DMS79 treated with DMSO at 0.1 percent for 48 hours (cell line): ENCODE results near the gene CHST12.
"Not testable (repeated sequence)": the region's sequence is repeated elsewhere in the genome, so short reads cannot be mapped to it uniquely, and the experiment has no call there.

Experiments
- DNase-seq: peaks from one replicate; lab custom pipeline; 2025; lab: John Stamatoyannopoulos, UW

CHST12 gene

DNA sequence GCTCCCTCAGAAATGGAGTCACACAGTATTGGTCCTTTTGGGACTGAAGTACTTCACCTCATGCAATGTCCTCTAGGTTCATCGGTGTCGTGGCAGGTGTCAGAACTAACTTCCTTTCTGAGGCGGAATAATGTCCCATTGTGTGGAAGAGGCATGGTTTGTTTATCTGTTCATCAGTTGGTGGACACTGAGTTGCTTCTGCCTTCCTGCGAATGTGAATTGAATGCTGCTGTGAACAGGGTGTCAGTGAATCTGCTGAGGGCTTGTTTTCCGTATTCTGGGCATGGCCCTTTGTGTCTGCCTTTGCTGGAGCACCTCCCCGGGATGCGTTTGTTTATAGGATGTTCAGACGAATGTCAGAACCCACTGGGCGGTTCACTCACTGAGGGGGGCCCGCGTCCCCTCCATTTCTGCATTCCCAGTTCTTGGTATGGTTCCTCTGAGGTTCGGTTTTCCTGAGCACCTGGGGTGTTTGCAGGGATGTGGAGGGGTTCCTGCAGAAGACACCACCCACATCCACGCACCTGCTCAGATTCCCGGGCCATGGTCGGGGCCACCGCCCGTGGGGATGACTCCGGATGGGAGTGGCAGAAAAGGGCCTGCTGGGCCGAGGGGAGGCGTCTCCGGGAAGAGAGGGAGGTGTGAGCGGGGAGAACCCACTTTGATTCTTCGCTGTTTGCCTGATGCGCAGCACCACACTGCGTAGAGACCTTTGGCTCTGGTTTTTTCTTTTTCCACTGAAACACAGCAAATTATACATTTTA is 33.1 kb downstream of the CHST12 start:
- no peak for DNase-seq

DNA sequence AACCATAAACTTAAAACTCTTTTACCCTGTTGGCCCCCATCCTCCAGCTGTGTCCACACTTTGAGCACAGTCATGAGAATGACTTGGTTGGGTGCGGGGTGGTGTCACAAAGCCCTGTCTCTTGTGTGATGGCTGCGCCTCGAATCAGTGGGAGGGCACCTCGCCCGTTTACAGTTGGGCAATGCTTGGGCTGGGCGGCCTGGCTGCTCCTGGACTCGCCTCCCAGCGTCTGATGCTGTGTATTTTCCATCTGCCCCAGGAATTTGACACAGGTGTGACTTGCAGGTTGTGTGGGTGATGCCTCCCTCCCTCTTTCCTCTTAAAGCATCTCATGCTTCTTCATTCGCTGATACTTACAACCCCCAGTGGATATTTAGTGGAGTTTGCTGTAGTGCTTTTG is 33.7 kb downstream of the CHST12 start:
- no peak for DNase-seq

DNA sequence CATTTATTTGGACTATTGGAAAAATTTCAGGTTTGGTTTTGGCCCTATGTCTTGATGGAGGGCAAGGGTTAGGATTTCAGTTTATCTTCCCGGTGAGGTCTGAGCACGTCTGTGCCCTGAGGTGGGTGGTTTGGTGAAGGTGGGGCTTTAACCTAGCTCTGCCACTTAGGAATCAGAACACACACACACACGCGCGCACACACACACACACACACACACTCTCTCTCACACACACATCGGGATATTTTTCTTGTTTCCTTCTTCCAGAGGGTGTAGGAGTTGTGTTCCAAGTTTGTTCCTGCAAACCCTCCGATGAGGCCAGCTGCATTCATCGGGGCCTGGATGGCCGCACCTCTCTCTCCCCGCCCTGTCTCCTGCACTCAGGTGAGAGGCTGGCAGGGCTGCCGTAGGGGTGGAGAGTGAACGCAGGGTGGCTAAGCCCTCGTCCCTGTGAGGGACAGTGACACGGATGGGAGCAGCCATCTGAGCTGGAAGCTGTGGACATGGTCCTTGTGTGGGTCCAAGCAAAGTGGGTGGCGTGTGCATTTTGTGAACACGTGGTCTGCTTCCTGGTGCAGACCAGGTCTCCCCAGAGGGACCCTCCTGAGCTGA is 34.2 kb downstream of the CHST12 start:
- DNase-seq = no peak

DNA sequence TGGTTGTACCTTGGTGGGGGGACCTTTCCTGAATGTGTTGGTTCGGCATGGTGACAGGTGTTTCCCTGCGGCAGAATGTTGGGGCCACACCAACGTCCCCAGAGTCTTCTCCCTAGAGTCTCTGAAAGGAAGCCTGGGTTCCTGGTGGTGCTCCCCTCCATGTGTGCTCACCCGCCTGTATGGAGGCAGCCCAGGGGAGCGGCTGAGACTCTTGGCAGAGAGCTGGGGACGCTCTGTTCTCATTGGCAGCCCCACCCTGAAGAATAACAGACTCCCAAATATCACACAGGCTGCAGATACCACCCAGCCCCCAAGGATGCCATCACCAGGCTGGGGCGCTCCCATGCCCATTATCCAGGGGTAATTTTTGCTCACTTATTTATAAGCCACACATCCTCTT is 34.8 kb downstream of the CHST12 start:
- no peak for DNase-seq

DNA sequence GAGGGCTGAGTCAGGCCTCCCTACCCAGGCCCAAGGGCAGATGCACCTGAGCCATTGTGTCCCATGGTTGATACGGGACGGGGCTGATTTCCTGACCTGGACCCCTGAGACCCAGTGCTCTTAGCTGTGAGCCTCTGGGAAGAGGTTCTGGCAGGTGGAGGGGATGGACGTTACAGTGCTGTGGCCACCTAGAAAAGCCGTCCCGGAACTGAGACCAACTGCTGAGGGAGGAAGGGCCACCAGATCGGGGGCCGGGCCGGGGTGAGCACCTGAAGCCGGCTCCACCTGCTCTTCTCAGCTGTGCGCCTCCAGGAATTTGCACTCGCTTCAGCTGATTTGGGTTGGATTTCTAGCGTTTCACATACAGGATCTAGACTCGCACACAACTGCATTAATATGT is 35.4 kb downstream of the CHST12 start:
- DNase-seq = no peak

DNA sequence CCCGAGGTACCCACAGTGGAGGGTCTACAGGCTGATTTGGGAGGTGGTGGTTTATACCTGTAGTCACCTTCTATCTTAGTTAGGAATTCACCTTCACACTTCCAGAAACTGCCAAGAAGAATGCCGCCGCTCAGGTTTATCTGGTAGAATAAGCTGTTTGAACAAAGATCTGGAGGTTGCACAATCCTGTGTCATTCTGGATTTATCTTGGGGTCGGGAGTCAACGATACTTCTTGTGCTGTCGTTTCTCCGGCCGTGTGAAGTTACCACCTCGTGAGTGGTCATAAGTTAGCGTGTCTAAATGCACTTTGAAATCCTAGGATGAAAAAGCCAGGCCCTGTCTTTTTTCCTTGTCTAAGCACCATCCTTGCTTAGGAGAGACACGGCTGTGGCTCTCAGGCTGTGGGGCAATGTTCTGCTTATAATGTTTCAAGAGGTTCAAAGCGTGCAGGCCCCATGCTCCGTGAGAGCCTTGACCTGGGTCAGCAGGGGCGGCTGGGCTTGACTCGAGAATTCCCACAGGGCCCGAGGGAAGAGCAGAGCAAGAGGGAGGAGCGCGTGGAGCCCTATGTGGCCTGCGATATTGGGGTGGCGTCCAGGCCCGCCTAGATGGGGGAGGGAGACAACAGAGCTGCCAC is 37.3 kb downstream of the CHST12 start:
- DNase-seq = no peak

DNA sequence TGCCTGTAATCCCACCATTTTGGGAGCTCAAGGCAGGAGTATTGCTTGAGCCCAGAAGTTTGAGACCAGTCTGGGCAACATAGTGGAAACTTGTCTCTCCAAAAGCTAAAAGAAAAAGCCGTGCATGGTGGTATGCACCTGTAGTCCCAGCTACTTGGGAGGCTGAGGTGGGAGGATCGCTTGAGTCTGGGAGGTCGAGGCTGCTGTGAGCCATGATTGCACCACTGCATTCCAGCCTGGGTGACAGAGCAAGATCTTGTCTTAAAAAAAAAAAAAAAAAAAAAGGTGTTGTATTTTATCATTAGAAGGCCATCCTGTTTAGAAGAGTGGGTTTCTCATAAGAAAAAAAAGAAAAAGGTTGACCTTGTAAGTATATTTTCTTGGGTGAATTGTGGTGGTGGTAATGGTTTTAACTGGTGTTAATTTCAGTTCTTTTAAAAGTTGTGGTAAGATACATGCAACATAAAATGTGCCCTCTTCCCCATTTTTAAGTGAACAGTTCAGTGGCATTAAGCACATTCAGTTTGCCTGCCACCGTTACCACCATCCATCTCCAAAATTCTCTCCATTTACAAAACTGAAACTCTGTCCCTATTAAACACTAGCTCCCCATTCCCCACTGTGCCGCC is 38.1 kb downstream of the CHST12 start:
- no peak for DNase-seq

DNA sequence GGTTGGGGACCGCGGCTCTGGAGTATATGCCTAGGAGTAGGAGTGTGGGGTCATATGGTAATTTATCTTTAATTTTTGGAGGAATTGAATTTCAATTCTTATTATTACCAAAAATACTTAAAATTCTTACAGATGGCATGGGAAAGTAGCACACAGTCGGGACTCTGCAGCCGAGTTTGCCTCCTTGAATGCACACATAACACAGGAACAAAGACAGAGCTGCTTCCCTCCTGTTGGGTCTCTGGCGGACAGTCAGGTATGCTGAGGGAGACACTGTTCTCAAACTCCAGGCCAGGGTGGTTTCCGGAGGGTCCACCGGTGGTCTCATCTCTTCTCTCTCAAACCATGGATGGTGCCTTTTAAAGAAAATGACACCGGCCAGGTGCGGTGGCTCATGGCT is 40.1 kb downstream of the CHST12 start:
- DNase-seq = no peak

DNA sequence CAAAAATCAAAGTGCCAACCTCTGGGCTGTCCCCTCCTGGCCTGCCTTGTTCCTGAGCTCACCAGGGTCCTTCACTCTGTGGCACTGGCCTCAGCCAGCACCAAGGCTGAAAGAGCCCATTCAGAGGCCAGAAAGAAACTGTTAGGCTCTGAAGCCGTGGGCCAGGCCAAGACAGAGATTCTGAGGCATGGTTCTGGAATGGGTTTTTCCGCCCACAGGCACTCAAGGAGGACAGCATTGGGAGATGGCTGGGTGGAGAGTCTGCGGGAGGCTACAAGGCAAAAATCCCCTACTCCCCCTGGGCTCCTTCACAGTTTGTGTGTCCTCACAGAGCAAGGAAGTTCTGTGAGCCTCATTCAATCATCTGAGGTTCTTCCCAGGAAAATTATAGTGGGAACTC is 41.1 kb downstream of the CHST12 start:
- DNase-seq = no peak

DNA sequence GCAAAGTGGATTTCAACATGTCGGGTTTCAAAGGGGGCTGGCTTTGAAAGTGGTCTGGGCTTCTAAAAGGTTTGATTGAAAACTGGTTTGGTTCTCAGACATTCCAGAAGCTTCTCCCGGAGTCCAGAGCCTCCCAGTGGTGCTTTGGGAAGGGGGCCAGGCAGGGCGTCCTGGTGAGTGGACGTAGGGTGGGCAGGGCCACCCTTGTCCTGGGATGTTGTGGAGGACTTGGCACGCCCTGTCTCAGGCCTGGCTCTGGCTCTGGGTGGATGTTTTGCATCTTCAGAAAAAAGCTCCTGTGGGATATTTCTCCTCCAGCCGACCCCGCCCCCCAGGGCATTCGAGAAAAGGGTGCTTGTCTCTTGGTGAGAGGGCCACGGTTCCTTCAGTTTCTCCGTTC is 41.6 kb downstream of the CHST12 start:
- no peak for DNase-seq

DNA sequence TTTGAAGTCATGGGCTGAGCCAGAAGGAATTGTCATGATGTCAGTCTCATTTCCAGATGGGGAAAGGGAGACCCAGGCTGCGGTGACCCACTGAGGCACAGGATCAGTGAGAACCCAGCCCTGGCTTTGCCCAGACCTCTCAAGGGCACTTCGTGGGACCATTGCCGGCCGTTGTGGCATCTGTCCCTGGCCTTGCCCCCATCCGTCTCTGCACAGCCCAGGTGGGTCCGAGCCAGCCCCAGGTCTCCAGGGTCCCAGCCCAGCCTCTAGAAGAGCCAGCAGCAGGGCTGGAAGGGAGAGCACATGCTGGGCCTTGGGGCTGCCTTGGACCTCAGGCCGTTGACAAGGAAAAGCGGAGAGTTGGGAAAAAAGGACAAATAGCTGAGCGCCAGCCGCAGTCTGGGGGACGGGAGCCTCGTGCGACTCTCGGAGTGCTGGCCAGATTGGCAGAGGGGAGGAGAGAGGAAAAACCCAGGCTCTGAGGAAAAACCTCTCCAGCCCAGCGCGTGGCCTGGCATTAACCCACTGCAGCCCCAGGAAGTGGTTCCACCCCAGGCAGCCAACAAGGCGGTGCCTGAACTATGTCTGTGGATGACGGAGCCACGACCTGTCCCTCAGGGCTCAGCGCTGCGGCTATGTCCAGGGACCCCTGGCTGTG is 42.6 kb downstream of the CHST12 start:
- DNase-seq = no peak

DNA sequence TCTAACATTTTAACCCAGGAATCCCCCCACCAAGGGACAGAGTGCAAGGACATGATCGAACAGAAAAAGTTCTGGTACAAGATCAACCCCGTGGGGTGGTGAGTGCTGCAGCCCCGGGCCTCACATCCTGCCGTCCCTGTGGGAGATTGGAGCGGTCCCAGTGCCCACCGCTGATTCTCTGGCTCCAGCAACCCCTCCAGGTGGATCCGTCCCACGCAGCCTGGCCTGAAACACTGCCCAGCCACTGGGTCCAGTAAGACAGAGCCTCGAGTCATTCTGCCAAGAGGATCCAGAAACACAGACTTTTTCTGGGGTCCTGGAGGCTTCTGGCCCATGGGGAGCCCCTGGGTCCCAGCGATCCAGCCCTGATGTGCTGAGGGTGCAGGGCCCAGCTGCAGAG is 43.3 kb downstream of the CHST12 start:
- no peak for DNase-seq

DNA sequence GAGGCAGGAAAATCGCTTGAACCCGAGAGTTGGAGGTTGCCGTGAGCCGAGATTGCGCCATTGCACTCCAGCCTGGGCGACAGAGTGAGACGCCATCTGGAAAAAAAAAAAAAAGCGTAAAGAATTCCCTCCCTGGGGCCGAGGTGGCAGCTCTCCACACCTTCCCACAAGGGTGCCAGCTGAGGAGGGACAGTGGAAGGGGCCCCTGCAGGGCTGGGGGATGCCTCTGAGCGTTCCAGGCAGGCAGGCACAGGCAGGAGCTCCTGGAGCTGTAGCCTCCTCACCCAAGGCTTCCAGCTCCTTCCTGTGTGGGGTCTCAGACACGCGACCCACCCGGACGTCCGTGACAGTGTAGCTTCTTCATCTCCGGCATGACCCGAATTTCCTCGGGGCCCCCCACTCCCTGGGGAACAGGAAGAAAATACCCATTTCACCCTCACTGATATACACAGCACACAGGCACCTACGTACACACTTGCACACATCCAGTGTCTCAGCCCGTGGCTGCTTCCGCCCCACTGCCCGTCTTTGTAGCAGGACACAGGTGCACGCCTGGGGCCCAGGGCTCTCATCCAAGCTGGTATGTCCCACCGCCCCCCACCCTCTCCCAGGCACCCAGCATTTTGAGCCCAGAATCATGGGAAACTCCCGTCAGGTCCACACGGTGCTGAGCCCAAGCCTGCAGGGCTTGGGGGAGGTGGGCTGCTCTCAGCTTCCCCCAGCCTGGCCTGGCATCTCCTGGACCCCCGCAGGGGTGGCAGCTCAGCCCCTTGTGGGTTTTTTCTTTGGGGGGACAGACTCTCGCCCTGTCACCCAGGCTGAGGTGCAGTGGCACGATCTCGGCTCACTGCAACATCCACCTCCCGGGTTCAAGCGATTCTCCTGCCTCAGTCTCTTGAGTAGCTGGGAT is 47.0 kb downstream of the CHST12 start:
- DNase-seq = no peak

DNA sequence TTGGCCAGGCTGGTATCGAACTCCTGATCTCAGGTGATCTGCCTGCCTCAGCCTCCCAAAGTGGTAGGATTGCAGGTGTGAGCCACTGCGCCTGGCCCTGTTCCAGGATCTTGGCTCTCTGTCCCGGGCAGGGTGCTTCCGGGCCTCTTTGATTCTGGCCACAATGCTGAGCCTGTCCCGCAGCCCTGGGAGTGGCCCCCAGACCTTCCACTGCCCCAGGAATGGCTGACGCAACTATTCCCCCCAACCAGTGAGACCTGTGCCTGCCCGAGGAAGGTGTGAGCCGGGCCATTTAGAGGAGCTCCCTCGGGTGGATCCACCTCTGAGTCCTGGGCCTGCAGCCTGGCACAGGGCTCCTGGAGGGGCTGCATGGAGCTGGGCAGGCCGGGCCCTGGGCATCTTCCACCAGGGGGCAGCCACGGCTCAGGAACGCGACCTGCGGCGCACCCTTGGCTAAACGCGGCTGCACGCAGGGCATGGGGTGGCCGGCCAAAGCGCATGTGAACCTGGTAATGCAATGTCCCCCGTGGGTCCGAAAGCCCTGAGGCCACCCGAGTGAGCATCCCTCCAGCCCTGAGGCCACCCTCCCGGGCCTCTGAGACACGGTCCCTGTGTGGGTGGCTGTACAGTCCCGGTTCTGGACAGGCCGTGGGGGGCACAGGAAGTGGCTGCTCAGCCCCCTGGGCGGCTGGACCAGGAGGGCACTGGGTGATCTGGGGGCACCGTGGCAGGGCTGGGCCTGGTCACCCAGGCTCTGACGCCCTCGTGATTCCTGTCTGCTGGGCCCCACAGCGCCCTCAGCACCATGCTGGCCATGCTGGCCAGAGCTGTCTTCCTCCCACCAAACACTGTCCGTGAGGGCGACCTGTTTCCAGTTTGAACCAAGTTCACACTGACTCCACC is 48.0 kb downstream of the CHST12 start:
- peak; percentile 52 for DNase-seq

DNA sequence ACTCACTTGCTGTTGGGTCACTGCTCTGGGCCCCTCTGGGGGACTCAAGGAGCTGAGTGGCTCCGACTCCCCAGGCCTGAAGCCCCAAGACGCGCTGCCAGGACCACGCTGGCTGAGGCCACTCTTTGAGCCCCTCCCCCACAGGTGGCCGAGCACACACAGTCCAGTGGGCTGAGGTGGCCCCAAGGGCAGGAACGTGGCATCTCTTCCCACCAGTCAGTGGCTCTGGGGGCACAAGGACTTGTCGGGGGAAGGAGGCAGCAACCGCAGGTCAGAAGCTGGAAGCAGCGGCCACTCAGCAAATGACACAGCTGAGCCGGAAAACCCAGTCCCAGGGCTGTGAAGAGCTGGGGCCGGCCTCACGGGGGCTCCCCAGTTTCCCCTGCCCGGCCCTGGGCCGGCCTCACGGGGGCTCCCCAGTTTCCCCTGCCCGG is 48.7 kb downstream of the CHST12 start:
- no peak for DNase-seq

DNA sequence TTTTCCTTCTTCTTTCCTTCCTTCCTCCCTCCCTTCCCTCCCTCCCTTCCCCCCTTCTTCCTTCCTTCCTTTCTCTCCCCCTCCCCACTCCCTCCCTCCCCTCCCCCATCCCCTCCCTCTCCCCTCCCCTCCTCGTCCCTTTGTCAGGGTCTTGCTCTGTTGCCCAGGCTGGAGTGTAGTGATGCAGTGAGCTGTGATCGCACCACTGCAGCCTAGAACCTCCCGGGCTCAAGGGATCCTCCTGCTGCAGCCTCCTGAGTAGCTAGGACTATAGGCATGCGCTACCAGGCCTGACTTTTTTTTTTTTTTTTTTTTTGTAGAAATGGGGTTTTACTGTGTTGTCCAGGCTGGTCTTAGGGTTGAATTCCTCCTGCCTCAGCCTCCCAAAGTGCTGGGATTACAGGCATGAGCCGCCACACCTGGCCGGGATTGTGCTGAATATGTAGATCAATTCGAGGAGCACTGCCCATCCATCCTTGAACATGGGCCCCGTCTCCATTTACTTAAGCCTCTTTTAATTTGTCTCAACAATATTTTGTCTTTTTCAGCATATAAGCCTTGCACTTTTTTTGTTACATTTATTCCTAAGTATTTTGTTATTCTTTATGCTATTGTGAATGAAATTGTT is 49.3 kb downstream of the CHST12 start:
- no peak for DNase-seq

DNA sequence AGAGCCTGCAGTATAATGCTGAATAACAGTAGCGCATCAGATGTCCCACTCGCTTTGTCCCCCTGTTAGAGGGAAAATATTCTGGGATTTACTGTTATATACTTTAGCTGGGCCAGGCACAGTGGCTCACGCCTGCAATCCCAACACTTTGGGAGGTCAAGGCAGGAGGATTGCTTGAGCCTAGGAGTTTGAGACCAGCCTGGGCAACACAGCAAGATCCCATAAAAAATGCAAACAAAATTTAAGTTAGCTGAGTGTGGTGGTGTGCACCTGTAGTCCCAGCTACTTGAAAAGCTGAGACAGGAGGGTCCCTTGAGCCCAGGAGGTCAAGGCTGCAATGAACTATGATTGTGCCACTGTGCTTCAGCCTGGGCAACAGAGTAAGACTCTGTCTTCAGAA is 50.4 kb downstream of the CHST12 start:
- not testable (repeated sequence) for DNase-seq

DNA sequence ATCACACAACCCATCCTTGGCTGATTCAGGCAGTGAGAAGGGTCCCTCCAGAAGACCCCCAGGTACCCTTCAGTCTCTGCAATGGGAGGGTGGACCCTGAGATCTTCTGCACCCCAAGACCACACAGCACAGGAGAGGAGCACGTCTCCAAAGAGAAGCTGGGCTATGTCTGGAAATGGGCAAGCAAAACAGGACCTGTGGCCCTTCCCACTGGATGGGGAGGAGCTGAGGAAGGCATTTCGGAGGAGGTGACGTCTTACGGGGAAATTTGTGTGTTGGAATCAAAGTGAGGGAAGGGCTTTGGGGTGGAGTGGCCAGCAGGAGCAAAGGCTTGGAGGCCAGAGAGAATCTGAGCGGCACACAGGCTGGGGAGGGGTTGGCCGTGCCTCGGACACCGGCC is 56.3 kb downstream of the CHST12 start:
- no peak for DNase-seq

DNA sequence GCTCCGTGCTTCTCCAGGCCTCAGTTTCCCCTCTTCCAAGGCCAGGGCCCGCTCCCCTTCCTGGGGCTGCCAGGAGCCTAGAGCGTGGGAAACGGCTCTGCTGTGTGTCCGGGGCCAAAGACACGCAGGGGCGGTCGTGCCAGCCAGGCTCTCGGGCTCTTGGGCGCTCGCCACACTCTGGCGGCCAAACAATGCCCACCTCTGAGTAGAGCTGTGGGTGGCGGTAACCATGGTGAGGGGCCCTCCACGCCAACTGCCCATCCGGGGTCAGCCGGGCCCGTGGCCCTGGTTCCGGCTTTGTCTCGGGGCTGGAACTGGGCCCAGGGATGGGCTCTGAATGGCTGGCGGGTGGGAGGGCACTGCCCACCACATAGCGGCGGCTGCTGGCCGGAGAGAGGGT is 56.8 kb downstream of the CHST12 start:
- DNase-seq = no peak

DNA sequence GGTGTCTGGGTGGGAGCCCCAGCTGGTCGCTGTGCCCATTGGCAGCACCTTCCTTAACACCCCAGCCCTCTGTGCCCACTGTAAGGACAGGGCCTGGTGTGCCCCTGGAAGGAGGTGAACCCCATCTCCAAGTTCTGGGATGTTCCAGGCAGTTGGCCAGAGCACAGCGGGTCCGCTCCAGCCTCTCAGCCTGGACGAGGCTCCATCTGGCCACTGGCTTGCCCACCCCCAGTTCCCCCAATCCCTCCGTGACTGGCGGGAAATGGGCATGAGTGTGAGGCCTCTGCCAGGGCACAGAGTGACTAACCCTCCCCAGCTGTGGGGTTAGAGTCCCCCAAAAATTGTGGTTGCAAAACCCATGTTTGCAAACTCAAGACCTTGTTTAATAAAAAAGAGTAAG is 57.2 kb downstream of the CHST12 start:
- no peak for DNase-seq
